KMS-11 (cell line): Measurements from ENCODE around the gene PRSS50.

ENCODE experiments used
- H2AFZ ChIP-seq: fragments of 200-600 bp; sonication (generic); 2 replicates; pipeline ENCODE4 v1.6.1; 2016; ENCODE audit warnings: antibody characterized with exemption, mixed run types, low read depth
- H3K27ac ChIP-seq: fragments of 200-600 bp; sonication (generic); 2 replicates; pipeline ENCODE4 v1.6.1; 2016; ENCODE audit warnings: mild to moderate bottlenecking, mixed run types
- H3K27me3 ChIP-seq: fragments of 200-600 bp; sonication (generic); 2 replicates; pipeline ENCODE4 v1.6.1; 2017; ENCODE audit warnings: mild to moderate bottlenecking, low read depth, mixed run types, moderate library complexity; ENCODE audit not compliant: insufficient read depth
- H3K36me3 ChIP-seq: fragments of 200-600 bp; sonication (generic); 2 replicates; pipeline ENCODE4 v1.6.1; 2017; ENCODE audit warnings: mild to moderate bottlenecking, mixed run types; ENCODE audit not compliant: insufficient read depth
- H3K4me1 ChIP-seq: fragments of 200-600 bp; sonication (generic); 2 replicates; pipeline ENCODE4 v1.6.1; 2016; ENCODE audit warnings: mild to moderate bottlenecking, low read depth, mixed run types; ENCODE audit not compliant: poor library complexity, severe bottlenecking
- H3K4me2 ChIP-seq: fragments of 200-600 bp; sonication (generic); 2 replicates; pipeline ENCODE4 v1.7.0; 2016; ENCODE audit warnings: mild to moderate bottlenecking, mixed run types
- H3K4me3 ChIP-seq: fragments of 200-600 bp; sonication (generic); IDR thresholded peaks from 2 replicates; pipeline ENCODE4 v1.6.1; 2017; ENCODE audit warnings: low read depth, low read length, mixed read lengths; ENCODE audit not compliant: insufficient read depth
- H3K79me2 ChIP-seq: fragments of 200-600 bp; sonication (generic); 2 replicates; pipeline ENCODE4 v1.6.1; 2016; ENCODE audit warnings: low read depth, mixed run types; ENCODE audit not compliant: insufficient read depth
- H3K9ac ChIP-seq: fragments of 200-600 bp; sonication (generic); 2 replicates; pipeline ENCODE4 v1.6.1; 2016; ENCODE audit warnings: mild to moderate bottlenecking, mixed run types
- H4K20me1 ChIP-seq: fragments of 200-600 bp; sonication (generic); 2 replicates; pipeline ENCODE4 v1.6.1; 2016; ENCODE audit warnings: mild to moderate bottlenecking, mixed run types; ENCODE audit not compliant: insufficient read depth
- TF ChIP-seq, protein P1 (sequence below): fragments of 200-600 bp; sonication (generic); conservative IDR thresholded peaks from 2 replicates; pipeline ENCODE4 v1.6.1; 2017; ENCODE audit warnings: low read depth, mild to moderate bottlenecking, antibody characterized with exemption, low read length, moderate library complexity, mixed read lengths

Gene PRSS50

DNA sequence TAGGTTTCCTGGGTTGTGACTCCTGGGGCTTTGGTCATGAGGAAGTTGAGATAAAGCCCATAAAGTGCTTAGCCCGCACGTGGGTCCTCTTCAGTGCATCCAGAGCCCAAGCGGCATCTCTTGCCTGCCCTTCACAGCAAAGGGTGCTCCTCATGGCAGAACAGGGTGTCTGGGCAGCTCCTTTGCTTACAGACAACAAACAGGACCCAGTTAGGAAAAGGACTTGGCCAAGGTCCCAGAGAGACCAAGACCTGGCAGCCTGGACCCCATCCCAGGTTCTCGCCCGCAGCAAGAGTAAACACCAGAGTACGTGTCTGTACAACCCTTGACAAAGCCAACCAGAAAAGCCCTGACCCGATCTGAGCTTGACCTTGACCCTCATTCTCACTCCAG lies 51.2 kb downstream of the PRSS50 start:
- no peak overlapping the region for H2AFZ ChIP-seq
- H3K4me2 ChIP-seq: no peak overlapping the region
- H3K4me3 ChIP-seq: no peak overlapping the region
- H3K4me1 ChIP-seq: no peaks in the 10 kb centered on the region
- no peaks in the 10 kb centered on the region for H4K20me1 ChIP-seq
- no peaks in the 10 kb centered on the region for H3K27me3 ChIP-seq
- TF ChIP-seq, protein P1, sequence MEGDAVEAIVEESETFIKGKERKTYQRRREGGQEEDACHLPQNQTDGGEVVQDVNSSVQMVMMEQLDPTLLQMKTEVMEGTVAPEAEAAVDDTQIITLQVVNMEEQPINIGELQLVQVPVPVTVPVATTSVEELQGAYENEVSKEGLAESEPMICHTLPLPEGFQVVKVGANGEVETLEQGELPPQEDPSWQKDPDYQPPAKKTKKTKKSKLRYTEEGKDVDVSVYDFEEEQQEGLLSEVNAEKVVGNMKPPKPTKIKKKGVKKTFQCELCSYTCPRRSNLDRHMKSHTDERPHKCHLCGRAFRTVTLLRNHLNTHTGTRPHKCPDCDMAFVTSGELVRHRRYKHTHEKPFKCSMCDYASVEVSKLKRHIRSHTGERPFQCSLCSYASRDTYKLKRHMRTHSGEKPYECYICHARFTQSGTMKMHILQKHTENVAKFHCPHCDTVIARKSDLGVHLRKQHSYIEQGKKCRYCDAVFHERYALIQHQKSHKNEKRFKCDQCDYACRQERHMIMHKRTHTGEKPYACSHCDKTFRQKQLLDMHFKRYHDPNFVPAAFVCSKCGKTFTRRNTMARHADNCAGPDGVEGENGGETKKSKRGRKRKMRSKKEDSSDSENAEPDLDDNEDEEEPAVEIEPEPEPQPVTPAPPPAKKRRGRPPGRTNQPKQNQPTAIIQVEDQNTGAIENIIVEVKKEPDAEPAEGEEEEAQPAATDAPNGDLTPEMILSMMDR: no peak
- H3K9ac ChIP-seq: no peak overlapping the region
- no peaks in the 10 kb centered on the region for H3K36me3 ChIP-seq
- no peaks in the 10 kb centered on the region for H3K79me2 ChIP-seq
- H3K27ac ChIP-seq: no peak overlapping the region

DNA sequence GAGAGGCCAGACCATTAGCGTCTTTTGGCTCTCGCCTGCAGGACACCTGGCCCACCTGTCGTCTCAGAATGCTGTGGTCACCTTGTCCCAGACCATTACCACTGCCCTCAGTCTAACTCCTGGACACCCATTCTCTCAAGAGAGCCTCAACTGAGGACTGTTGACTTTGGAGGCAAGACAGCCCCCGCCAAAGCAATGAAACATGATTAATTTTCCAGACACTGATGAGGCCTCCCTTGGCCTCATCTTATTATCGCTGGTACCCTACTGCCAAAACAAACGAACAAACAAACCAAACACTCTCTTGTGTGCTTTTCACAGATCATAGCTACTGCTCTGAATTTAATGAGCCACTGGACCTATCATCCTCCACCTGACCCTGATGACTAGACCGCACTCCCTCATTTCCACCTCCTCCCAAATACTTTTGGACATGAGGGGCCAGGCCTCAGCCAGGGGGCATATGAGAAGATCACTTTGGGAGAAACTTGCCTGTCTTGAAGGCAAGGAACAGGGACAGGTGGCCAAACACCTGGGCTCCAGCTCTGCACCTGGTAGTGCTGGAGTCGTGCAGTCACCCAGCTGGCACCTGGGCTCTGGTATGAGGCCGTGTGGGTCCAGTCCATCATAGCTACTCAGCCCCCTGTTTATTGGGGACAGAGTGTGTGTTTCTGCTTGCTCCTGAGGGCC lies 51.8 kb downstream of the PRSS50 start:
- H4K20me1 ChIP-seq: no peaks in the 10 kb centered on the region
- no peaks in the 10 kb centered on the region for H3K27me3 ChIP-seq
- H3K9ac ChIP-seq: no peak overlapping the region
- no peak overlapping the region for H3K27ac ChIP-seq
- no peaks in the 10 kb centered on the region for H3K79me2 ChIP-seq
- no peak overlapping the region for H3K4me3 ChIP-seq
- TF ChIP-seq, protein P1: no peak
- no peak overlapping the region for H2AFZ ChIP-seq
- H3K36me3 ChIP-seq: no peaks in the 10 kb centered on the region
- H3K4me2 ChIP-seq: no peak overlapping the region
- no peaks in the 10 kb centered on the region for H3K4me1 ChIP-seq

DNA sequence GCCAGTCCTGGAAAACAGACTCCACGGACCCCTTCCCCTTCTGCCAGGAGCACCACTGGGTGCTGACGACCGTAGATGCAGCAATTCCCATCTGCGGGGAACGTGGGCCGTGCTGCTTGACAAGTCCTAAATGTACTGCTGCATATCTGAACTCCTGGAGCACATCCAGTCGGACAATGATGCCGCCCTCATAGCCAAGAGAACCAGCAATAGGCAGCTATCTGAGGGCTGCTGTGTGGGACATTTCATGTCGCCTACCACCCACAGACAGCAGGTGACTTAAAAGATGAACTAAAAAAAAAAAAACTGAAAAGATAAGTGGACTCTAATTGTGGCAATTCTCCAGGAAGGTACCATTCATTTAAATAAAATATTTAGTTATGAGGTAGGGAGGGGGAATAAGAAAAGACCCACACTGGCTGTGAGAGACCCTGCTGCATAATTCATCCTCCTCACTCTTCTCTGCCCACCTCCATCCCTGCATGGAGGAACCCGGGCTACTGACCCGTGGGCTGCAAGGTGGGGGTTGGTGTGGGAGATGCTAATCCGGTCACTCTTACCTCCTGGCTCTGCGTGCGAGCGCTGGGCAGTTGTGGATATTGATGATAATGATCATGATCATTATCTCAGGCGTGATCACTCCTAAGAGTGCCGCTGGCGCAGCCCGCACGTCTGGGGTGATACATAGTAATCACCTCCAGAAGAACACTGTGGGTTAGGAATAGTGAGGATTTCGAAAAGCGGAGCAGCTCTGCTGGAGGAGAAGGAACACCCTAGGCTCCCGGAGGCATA lies 52.5 kb downstream of the PRSS50 start:
- TF ChIP-seq, protein P1: no peak
- Histone ChIP-seq H3K79me2 (no peaks in the 10 kb centered on the region), H3K27ac (no peak overlapping the region)

DNA sequence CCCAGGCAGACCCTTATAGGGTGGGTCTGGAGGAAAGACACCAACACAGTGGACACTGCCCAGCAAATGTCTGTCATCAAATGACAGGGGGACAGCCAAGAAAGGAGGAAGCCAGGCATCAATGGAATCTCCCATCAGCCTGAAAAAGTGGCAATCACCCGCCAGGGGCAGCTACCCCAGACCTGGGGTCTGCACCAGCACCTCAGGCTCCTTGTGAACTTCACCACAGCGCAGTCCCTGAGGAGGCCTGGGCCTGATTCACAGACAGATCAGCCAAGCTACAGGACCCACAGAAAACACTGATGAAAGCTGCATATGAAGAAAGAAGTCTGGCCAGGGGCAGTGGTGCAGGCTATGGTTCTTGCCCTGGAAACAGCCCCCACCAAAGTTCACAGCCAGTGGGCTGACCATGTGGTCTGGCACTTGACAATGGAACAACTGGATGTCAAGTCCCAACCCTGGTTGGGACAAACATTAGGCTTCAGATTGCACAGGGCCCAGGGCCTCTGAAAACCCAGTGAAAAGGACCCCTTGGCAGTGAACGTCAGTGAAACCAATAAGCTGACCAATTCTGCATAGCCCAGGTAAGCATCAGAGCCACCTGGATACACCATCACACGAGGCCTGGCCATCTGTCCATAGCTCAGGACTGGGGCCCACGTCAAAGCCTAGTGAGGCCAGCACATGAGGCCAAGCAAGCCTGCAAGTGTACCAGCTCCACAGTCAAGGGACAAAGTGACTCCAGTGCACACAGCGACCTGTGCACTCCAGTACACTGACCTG lies 53.3 kb downstream of the PRSS50 start:
- no peak overlapping the region for H3K27ac ChIP-seq
- no peak overlapping the region for H2AFZ ChIP-seq
- H4K20me1 ChIP-seq: no peaks in the 10 kb centered on the region
- no peaks in the 10 kb centered on the region for H3K4me1 ChIP-seq
- no peaks in the 10 kb centered on the region for H3K79me2 ChIP-seq
- H3K9ac ChIP-seq: no peak overlapping the region
- H3K36me3 ChIP-seq: no peaks in the 10 kb centered on the region
- H3K27me3 ChIP-seq: no peaks in the 10 kb centered on the region
- H3K4me3 ChIP-seq: no peak overlapping the region
- TF ChIP-seq, protein P1: no peak
- no peak overlapping the region for H3K4me2 ChIP-seq

More for the DNA sequence above, 52.5 kb downstream of the PRSS50 start:
- Histone ChIP-seq H3K9ac (no peak overlapping the region), H3K27me3 (no peaks in the 10 kb centered on the region), H3K4me3 (no peak overlapping the region), H3K4me1 (no peaks in the 10 kb centered on the region), H2AFZ (no peak overlapping the region), H4K20me1 (no peaks in the 10 kb centered on the region), H3K4me2 (no peak overlapping the region), H3K36me3 (no peaks in the 10 kb centered on the region)
